Cardiac muscle cell (in vitro differentiated cells and primary cell): ENCODE measurements around the gene RILPL2. TPM values are rescaled to one million over a fixed set of nuclear protein-coding genes. Genes with fewer than 3 reads are reported as not detected.

Experiments used
- DNase-seq, 2 donors: peaks; one replicate each; pipeline versions ENCODE4 v3.0.0 to v3.0.0-alpha.2; 2010 to 2017; ENCODE audit warnings: low read depth in 1 of 2, low spot score in 1 of 2
- H3K27ac ChIP-seq: fragments of 200-600 bp; sonication (generic); 2 replicates; pipeline ENCODE4 v1.5.1; 2016
- H3K27me3 ChIP-seq: fragments of 200-600 bp; sonication (generic); 2 replicates; pipeline ENCODE4 v1.6.0; 2016; ENCODE audit warnings: control low read depth
- H3K36me3 ChIP-seq: fragments of 200-600 bp; sonication (generic); 2 replicates; pipeline ENCODE4 v1.5.1; 2016; ENCODE audit warnings: control low read depth
- H3K4me1 ChIP-seq: fragments of 200-600 bp; sonication (generic); 2 replicates; pipeline ENCODE4 v1.8.1; 2017; ENCODE audit warnings: low read depth, mild to moderate bottlenecking, mixed run types
- H3K4me3 ChIP-seq: fragments of 200-600 bp; sonication (generic); 2 replicates; pipeline ENCODE4 v1.5.1; 2016; ENCODE audit warnings: mild to moderate bottlenecking
- H3K9me3 ChIP-seq: fragments of 200-600 bp; sonication (generic); 2 replicates; pipeline ENCODE4 v1.5.1; 2017; ENCODE audit warnings: low read depth, mild to moderate bottlenecking, control low read depth
- CTCF ChIP-seq: IDR thresholded peaks from 2 replicates; pipeline ENCODE4 v1.5.1; 2012; ENCODE audit warnings: low read depth, mild to moderate bottlenecking, low read length
- polyA plus RNA-seq: library from polyadenylated mRNA; unstranded; fragments of >200 nt; fragmentation: Nextera tagmentation; extraction: Ambion mirVana; gene quantifications from 2 replicates; pipeline ENCODE4 v1.2.1, GENCODE V29; 2016
- total RNA-seq: library from RNA; depleted of rRNA; stranded (reverse); fragments of >200 nt; gene quantifications from 2 replicates; pipeline ENCODE4 v1.2.3, GENCODE V29; 2016

RILPL2 gene
- total and polyA plus RNA-seq, 2 experiments from 2014 or later: 3.2 to 4.6 TPM

- Histone ChIP-seq H3K27ac (peak overlapping the region; percentile 28), H3K4me3 (no peak overlapping the region), H3K9me3 (no peaks in the 10 kb centered on the region), H3K4me1 (no peaks in the 10 kb centered on the region), H3K27me3 (no peaks in the 10 kb centered on the region), H3K36me3 (peaks cover 45% of the 10 kb centered on the region)
- DNase-seq: no peak
- no peak for TF ChIP-seq CTCF
Measured at GRCh38 chr12:123401753-123402683, 34.5 kb downstream of the RILPL2 start.

GRCh38 chr12:123399255-123399617, 37.2 kb downstream of the RILPL2 start:
- Histone ChIP-seq H3K9me3 (no peaks in the 10 kb centered on the region), H3K4me3 (no peak overlapping the region), H3K4me1 (no peaks in the 10 kb centered on the region), H3K36me3 (peaks cover 45% of the 10 kb centered on the region), H3K27me3 (no peaks in the 10 kb centered on the region), H3K27ac (no peak overlapping the region)
- TF ChIP-seq CTCF: no peak
- DNase-seq: no peak

GRCh38 chr12:123398550-123399254, 37.8 kb downstream of the RILPL2 start:
- H3K27ac ChIP-seq: no peak overlapping the region

GRCh38 chr12:123398177-123398549, 38.3 kb downstream of the RILPL2 start:
- TF ChIP-seq CTCF: no peak
- H3K27me3 ChIP-seq: no peaks in the 10 kb centered on the region
- H3K9me3 ChIP-seq: no peaks in the 10 kb centered on the region
- no peaks in the 10 kb centered on the region for H3K4me1 ChIP-seq
- no peak overlapping the region for H3K4me3 ChIP-seq
- no peak overlapping the region for H3K27ac ChIP-seq
- DNase-seq: no peak
- peaks cover 40% of the 10 kb centered on the region for H3K36me3 ChIP-seq

More at GRCh38 chr12:123398550-123399254, 37.8 kb downstream of the RILPL2 start:
- Histone ChIP-seq H3K4me1 (no peaks in the 10 kb centered on the region), H3K27me3 (no peaks in the 10 kb centered on the region), H3K4me3 (no peak overlapping the region), H3K36me3 (peaks cover 42% of the 10 kb centered on the region), H3K9me3 (no peaks in the 10 kb centered on the region)
- peak in 1 of 2 donors; percentile 83 for DNase-seq
- TF ChIP-seq CTCF: no peak

GRCh38 chr12:123397400-123397799, 39.1 kb downstream of the RILPL2 start:
- DNase-seq: no peak
- peaks cover 41% of the 10 kb centered on the region for H3K36me3 ChIP-seq

More at GRCh38 chr12:123397400-123397799, 39.1 kb downstream of the RILPL2 start:
- Histone ChIP-seq H3K27me3 (no peaks in the 10 kb centered on the region), H3K4me3 (no peak overlapping the region), H3K4me1 (no peaks in the 10 kb centered on the region), H3K27ac (no peak overlapping the region), H3K9me3 (no peaks in the 10 kb centered on the region)
- no peak for TF ChIP-seq CTCF
